Neural cell (in vitro differentiated cells): ENCODE data around the gene RSPO4. TPM values are rescaled to one million over a fixed set of nuclear protein-coding genes. Genes with fewer than 3 reads are reported as not detected.

Source experiments
- H2AFZ ChIP-seq: fragments of 200-600, 300-800 bp; sonication (generic), shearing (Covaris generic); 2 replicates; pipeline ENCODE4 v1.6.0; 2014; ENCODE audit warnings: low read depth, mild to moderate bottlenecking, antibody characterized with exemption, low read length, moderate library complexity
- H3F3A ChIP-seq: fragments of 200-600 bp; shearing (Covaris generic); 2 replicates; pipeline ENCODE4 v1.6.1; 2016; ENCODE audit warnings: mild to moderate bottlenecking, moderate library complexity, mixed read lengths, antibody characterized with exemption, low read length; ENCODE audit not compliant: insufficient read depth, poor library complexity, severe bottlenecking
- H3K27ac ChIP-seq: fragments of 200-600, 300-800 bp; sonication (generic), shearing (Covaris generic); 2 replicates; pipeline ENCODE4 v1.5.1; 2014; ENCODE audit warnings: mild to moderate bottlenecking, low read length, moderate library complexity
- H3K27me3 ChIP-seq: fragments of 300-800, 200-600 bp; sonication (generic), shearing (Covaris generic); 2 replicates; pipeline ENCODE4 v1.6.0; 2014; ENCODE audit warnings: mild to moderate bottlenecking, low read depth, low read length, moderate library complexity; ENCODE audit not compliant: insufficient read depth
- H3K36me3 ChIP-seq: fragments of 300-800, 200-600 bp; sonication (generic), shearing (Covaris generic); 2 replicates; pipeline ENCODE4 v1.5.1; 2014; ENCODE audit warnings: mild to moderate bottlenecking, antibody characterized with exemption, low read length, moderate library complexity; ENCODE audit not compliant: insufficient read depth
- H3K4me2 ChIP-seq: fragments of 300-800, 200-600 bp; sonication (generic), shearing (Covaris generic); 2 replicates; pipeline ENCODE4 v1.6.0; 2014; ENCODE audit warnings: mild to moderate bottlenecking, low read length
- H3K4me3 ChIP-seq: fragments of 300-800, 200-600 bp; sonication (generic), shearing (Covaris generic); 2 replicates; pipeline ENCODE4 v1.5.1; 2014; ENCODE audit warnings: mild to moderate bottlenecking, low read length, moderate library complexity
- H3K79me2 ChIP-seq: fragments of 200-600 bp; shearing (Covaris generic); replicated peaks from 2 replicates; pipeline ENCODE4 v1.6.0; 2014; ENCODE audit warnings: mild to moderate bottlenecking, low read length, moderate library complexity; ENCODE audit not compliant: insufficient read depth
- H3K9ac ChIP-seq: fragments of 300-800, 200-600 bp; sonication (generic), shearing (Covaris generic); 2 replicates; pipeline ENCODE4 v1.6.1; 2016; ENCODE audit warnings: mild to moderate bottlenecking, low read length, mixed read lengths
- H3K9me2 ChIP-seq: fragments of 200-600 bp; shearing (Covaris generic); 2 replicates; pipeline ENCODE4 v1.6.1; 2016; ENCODE audit warnings: mild to moderate bottlenecking, low read length, mixed read lengths; ENCODE audit not compliant: insufficient read depth
- H3K9me3 ChIP-seq: fragments of 200-600, 300-800 bp; sonication (generic), shearing (Covaris generic); 2 replicates; pipeline ENCODE4 v1.6.1; 2016; ENCODE audit warnings: mild to moderate bottlenecking, mixed run types, low read length, moderate library complexity, mixed read lengths
- H4K20me1 ChIP-seq: fragments of 200-600 bp; shearing (Covaris generic); 2 replicates; pipeline ENCODE4 v1.6.1; 2016; ENCODE audit warnings: mild to moderate bottlenecking, mixed run types; ENCODE audit not compliant: insufficient read depth
- CTCF ChIP-seq: fragments of 450-650 bp; IDR thresholded peaks from 2 replicates; pipeline ENCODE4 v1.5.1; 2014; ENCODE audit warnings: antibody characterized with exemption, mild to moderate bottlenecking, moderate library complexity; ENCODE audit not compliant: poor library complexity, severe bottlenecking
- EP300 ChIP-seq: fragments of 450-650 bp; conservative IDR thresholded peaks from 2 replicates; pipeline ENCODE4 v1.6.1; 2014; ENCODE audit warnings: antibody characterized with exemption, mild to moderate bottlenecking, moderate library complexity; ENCODE audit not compliant: poor library complexity, severe bottlenecking
- EZH2 ChIP-seq: fragments of 200-600, 300-800 bp; shearing (Covaris generic), sonication (generic); IDR thresholded peaks from 2 replicates; pipeline ENCODE4 v1.6.1; 2014; ENCODE audit warnings: antibody characterized with exemption, low read length, borderline replicate concordance, mild to moderate bottlenecking; ENCODE audit not compliant: insufficient read depth, poor library complexity, severe bottlenecking
- MXI1 ChIP-seq: fragments of 450-650 bp; conservative IDR thresholded peaks from 2 replicates; pipeline ENCODE4 v1.6.1; 2014; ENCODE audit warnings: antibody characterized with exemption, mild to moderate bottlenecking; ENCODE audit not compliant: poor library complexity, severe bottlenecking
- POLR2AphosphoS5 ChIP-seq: IDR thresholded peaks from 2 replicates; pipeline ENCODE4 v1.6.1; 2012
- RAD21 ChIP-seq: fragments of 450-650 bp; conservative IDR thresholded peaks from 2 replicates; pipeline ENCODE4 v1.6.1; 2014; ENCODE audit warnings: antibody characterized with exemption, mild to moderate bottlenecking, moderate library complexity
- REST ChIP-seq: IDR thresholded peaks from 2 replicates; pipeline ENCODE4 v1.6.1; 2012; ENCODE audit warnings: borderline replicate concordance
- SMC3 ChIP-seq: fragments of 450-650 bp; conservative IDR thresholded peaks from 2 replicates; pipeline ENCODE4 v1.6.1; 2014; ENCODE audit warnings: antibody characterized with exemption, mild to moderate bottlenecking, moderate library complexity; ENCODE audit not compliant: poor library complexity
- TAF1 ChIP-seq: IDR thresholded peaks from 2 replicates; pipeline ENCODE4 v1.6.1; 2012; ENCODE audit warnings: low read depth
- polyA plus RNA-seq: library from polyadenylated mRNA; depleted of rRNA; stranded (reverse); fragments of >200 nt; gene quantifications from 2 replicates; pipeline ENCODE4 v1.2.3, GENCODE V29; 2014

Gene RSPO4
- polyA plus RNA-seq, 1 donor from 2014 or later = 0.19 TPM

DNA sequence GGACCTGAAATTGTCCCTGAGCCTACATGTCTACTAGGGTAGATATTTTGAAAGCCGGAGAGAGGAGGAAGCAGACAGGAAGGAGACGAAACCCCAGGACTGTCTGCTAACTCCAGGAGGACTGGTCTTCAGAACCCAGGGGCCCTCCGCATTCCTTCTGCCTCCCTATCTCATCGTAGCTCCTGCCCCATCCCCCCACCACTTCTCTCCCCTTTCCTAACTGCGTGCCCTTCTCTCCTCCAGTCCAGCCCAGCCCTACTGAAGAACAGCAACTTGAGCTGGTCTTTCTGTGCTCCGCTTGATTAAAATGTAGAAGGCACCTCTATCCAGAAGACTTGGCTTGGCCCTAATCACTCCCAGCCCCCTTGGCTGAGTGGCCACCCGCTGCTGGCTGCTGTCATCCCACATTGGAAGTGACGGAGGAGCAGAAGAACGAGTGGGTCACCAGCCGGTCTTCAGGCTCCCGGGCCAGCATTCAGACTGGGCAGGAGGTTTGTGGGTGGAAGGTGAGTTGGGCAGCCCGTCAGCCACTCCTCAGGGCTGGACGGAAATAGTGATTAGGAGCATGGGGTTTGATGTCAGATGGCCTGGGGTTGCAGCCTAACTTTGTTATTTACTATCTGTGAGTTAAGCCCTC is 57.2 kb downstream of the RSPO4 start:
- Histone ChIP-seq H4K20me1 (no peaks in the 10 kb centered on the region), H2AFZ (no peak overlapping the region), H3K36me3 (no peaks in the 10 kb centered on the region), H3F3A (no peaks in the 10 kb centered on the region), H3K27ac (no peak overlapping the region), H3K9ac (no peak overlapping the region), H3K4me3 (no peak overlapping the region), H3K27me3 (no peaks in the 10 kb centered on the region), H3K79me2 (no peaks in the 10 kb centered on the region), H3K9me2 (no peaks in the 10 kb centered on the region), H3K9me3 (no peaks in the 10 kb centered on the region), H3K4me2 (no peak overlapping the region)
- no peak for TF ChIP-seq RAD21
- no peak for TF ChIP-seq TAF1
- no peak for TF ChIP-seq REST
- TF ChIP-seq CTCF = no peak
- no peak for TF ChIP-seq POLR2AphosphoS5
- TF ChIP-seq SMC3 = no peak
- no peak for TF ChIP-seq EZH2
- TF ChIP-seq EP300 = no peak
- TF ChIP-seq MXI1 = no peak

DNA sequence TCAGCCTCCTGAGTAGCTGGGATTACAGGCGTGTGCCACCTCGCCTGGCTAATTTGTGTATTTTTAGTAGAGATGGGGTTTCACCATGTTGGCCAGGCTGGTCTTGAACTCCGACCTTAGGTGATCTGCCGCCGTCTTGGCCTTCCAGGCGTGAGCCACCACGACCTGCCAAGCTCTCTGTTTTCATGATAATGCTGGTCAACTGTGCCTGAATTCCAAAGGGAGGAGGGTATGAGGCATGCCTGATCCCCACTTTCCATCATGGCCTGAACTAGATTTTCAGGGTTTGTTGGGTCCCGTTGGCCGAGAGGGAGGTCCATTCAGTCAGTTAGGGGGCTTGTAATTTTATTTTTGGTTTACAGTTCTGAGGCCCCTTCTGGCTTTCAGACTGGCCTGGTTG is 58.0 kb downstream of the RSPO4 start:
- no peak overlapping the region for H3K9ac ChIP-seq
- H3K79me2 ChIP-seq = no peaks in the 10 kb centered on the region
- no peaks in the 10 kb centered on the region for H3K9me2 ChIP-seq
- H3K9me3 ChIP-seq = no peaks in the 10 kb centered on the region
- no peak overlapping the region for H3K27ac ChIP-seq
- H3K36me3 ChIP-seq = no peaks in the 10 kb centered on the region
- no peak for TF ChIP-seq POLR2AphosphoS5
- no peak for TF ChIP-seq EZH2
- TF ChIP-seq REST = no peak
- TF ChIP-seq MXI1 = no peak
- no peak for TF ChIP-seq RAD21
- no peak for TF ChIP-seq EP300
- TF ChIP-seq SMC3 = no peak
- TF ChIP-seq CTCF = no peak
- TF ChIP-seq TAF1 = no peak
- no peak overlapping the region for H3K4me3 ChIP-seq
- H4K20me1 ChIP-seq = no peaks in the 10 kb centered on the region
- H3K4me2 ChIP-seq = no peak overlapping the region
- no peaks in the 10 kb centered on the region for H3F3A ChIP-seq
- no peaks in the 10 kb centered on the region for H3K27me3 ChIP-seq
- no peak overlapping the region for H2AFZ ChIP-seq
